NCI-H748 treated with DMSO at 0.1 percent for 48 hours (cell line): Measurements from ENCODE around the gene PCAT7.
"Not testable (repeated sequence)": the region's sequence is repeated elsewhere in the genome, so short reads cannot be mapped to it uniquely, and the experiment has no call there.

Source experiments
- DNase-seq: peaks from one replicate; lab custom pipeline; 2025; lab: John Stamatoyannopoulos, UW

Gene PCAT7

DNA sequence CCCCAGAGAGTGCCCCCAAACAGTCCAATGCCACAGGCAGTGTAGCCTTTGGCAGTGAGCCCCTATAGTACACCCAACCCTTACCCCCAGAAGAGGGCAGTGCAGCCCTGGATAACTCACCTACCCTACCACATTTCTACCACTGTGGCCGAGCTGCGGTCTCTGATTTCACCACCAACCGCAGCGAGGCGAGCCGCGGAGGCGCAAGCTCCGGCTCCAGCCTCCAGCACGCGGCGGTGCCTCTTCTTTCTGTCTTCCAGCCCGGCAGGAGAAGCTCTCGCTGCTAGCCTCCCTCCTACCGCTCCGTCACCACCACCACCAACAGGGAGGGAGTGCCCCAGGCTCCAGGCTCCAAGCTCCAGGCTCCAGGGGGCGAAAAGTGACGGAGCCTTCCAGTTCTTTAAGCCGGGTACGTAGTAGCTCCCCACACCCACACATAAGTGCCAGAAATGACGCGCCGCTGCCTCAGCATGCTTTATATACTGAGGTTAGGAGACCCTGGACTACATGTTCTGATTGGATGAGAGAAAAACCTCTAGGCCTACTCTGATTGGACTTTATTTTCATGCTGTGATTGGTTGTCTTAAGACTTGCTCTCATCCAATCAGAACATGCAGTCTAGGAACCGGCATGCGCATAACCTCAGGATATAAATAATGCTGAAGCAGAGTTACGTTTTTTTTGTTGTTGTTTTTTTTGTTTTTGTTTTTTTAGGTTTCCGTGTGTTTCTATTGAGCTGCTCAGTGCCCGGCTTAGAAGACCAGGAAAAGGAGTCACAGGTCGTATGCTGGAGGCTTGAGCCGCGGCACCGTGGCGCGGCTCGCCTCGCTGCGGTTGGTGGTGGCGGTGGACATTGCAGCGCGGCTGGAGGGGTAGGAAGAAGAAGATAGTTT, at the start of gene PCAT7:
PCAT7 (plus strand) TSS at position 645 of the 893 bp plus-strand sequence.
- DNase-seq = peak; percentile 92

DNA sequence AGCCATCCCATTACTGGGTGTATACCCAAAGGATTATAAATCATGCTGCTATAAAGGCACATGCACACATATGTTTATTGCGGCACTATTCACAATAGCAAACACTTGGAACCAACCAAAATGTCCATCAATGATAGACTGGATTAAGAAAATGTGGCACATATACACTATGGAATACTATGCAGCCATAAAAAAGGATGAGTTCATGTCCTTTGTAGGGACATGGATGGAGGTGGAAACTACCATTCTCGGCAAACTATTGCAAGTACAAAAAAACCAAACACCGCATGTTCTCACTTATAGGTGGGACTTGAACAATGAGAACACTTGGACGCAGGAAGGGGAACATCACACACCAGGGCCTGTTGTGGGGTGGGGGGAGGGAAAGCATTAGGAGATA, 48.5 kb upstream of the PCAT7 start:
- DNase-seq = not testable (repeated sequence)

DNA sequence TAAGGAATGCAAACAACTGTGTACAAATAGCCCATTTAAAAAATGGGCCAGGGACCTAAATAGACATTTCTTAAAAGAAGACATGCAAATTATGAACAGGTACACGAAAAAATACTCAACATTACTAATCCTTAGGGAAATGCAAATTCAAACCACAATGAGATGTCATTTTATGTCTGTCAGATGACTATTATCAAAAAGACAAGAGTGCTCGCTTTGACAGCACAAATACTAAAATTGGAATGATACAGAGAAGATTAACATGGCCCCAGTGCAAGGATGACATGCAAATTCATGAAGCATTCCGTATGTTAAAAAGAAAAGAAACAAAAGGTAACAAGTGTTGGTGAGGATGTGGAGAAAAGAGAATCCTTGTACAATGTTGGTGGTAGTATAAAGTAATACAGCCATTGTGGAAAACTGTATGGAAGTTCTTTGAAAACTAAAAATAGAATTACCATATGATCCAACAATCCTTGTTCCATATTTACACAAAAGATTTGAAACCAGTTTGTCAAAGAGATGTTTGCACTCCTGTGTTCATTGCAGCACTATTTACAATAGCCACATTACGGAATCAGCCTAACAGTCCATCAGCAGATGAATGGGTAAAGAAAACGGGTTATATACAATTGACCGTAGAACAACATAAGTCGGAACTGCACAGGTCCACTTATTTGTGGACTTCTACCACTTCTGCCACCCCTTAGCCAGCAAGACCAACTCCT, 47.2 kb upstream of the PCAT7 start:
- no peak for DNase-seq

DNA sequence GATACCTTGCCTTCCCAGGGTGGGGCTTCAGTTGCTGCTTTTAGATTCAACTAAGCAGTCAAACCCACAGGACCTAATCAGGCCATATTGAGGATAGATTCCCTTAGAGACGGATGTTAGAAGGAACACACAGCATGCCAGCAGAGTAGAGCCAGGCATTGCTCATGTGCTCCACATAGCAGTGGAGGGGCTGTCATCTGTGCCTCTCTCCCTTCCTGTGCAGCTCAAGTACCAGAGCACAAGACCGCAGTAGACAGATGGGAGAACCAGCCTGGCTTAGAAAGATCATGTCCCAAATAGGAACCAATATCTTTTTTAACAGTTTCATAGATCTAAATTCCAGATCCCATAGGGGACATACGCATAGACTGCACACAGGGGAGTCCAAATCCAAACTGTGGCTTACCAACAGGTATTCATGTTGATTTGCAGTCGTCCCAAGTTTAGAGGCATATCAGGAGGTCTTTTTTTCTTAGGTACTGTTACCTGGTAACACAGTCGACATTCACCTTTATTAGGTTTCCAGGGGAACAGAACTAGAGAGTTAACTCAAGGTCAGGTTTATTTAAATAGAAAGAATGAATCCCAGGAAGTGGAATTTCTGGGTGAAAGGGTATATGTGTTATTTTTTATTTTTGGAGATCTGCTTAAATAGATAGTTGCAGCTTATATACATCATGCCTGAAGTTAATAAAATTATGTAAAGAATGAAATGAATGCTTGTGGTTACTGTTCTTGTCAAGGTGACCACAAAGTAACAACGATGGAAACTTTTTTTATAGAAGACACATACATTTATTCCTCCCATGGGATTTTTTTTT, 43.5 kb upstream of the PCAT7 start:
- DNase-seq = no peak

DNA sequence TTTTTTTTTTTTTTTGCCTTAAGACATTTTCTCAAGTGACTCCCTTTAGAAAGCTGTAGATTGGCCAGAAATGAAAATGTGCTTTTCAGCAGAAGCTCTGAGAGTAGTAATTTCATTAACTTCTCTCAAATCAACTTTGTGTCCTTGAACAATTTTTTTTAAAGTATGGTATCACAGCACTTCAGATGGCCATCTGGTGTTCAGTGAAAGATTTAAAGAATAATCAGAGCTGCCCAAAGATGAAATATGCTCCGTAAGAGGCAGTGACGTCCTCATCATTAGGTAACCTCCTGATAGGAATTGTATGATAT, 43.0 kb upstream of the PCAT7 start:
- no peak for DNase-seq

DNA sequence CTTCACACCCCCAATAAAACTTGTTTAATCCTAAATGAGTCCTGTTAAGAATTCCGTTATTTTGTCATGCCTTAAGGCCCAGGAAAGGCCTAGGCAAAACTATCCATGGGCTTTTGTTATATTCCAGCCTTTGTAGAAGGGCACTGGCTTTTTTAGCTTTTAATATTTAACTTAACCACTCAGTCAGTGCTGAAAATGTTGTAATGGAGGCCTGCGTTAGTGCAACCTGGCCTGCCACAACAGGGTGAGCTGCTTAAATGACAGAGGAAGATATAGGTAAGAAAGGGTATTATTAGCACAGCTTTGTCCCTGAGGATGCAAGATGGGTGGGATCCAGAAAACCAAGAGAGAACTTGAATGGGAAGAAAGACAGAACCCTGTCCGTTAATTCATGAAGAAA, 40.2 kb upstream of the PCAT7 start:
- no peak for DNase-seq

DNA sequence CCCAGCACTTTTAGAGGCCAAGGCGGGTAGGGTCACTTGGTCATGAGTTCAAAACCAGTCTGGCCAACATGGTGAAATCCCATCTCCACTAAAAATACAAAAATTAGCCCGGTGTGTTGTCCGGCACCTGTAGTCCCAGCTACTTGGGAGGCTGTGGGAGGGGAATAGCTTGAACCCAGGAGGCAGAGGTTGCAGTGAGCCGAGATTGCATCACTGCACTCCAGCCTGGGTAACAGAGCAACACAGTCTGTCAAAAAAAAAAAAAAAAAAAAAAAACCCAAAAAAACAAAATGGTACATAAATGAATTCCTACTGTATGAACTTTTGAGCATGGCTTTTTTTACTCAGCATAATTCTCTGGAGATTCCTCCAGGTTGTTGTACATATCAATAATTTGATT, 37.6 kb upstream of the PCAT7 start:
- DNase-seq = no peak

DNA sequence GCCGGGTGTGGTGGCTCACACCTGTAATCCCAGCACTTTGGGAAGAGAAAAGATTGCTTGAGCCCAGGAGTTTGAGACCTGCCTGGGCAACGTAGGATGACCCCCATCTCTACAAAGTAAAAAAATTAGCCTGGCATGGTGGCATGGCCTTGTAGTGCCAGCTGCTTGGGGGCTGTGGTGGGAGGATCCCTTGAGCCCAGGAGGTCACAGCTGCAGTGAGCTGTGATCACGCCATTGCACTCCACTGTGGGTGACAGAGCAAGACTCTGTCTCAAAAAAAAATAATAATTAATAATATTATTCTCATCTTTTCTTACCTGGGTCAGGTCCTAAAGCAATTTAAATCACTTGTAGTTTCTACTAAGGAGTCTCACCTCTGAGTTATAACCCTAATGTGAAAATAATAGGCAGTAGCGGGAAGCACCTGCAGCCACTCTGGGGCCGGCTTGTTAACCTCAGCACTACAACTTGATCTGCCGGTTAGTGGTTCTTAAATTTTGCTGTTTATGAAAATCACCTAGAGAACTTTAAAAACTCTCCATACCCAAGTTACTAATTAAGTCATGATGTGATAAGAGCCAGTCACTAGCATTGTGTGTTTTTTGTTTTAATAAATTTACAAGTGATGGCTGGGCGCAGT, 29.4 kb upstream of the PCAT7 start:
- no peak for DNase-seq

DNA sequence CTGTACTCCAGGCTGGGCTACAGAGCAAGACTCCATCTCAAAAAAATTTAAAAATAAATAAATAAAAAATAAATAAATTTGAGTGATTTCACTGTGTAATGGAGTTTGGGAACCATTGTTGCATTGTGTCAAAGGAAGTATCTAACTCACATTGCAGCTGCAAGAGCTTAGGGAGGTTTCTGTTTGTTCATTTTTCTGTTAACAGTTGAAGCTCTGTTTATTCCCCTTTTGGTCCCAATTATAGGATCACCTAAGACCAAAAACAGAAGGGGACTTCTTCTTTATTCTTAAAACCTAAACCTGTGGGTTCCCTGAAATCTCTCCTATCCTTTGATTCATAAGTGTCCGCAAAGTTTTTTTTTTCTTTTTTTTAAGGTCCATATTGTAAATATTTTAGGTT, 28.6 kb upstream of the PCAT7 start:
- DNase-seq = no peak

DNA sequence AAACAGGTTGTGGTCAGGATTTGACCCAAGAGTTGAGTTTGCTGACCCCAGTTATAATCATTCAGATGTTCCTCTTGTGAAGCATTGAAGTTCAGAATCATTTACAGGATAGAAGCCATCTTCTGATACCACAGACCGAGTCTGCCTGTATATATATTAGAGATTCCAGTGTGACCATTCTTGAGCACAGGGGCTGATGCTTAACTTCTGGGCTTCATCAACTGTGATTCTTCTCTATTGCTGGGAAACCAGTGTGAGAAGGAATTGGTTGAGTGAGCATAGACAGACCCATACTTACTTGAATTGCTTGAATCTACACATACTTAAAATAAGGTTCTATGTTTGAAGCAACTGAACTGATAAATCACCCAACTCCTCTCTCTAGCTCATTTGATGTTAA, 27.9 kb upstream of the PCAT7 start:
- no peak for DNase-seq

DNA sequence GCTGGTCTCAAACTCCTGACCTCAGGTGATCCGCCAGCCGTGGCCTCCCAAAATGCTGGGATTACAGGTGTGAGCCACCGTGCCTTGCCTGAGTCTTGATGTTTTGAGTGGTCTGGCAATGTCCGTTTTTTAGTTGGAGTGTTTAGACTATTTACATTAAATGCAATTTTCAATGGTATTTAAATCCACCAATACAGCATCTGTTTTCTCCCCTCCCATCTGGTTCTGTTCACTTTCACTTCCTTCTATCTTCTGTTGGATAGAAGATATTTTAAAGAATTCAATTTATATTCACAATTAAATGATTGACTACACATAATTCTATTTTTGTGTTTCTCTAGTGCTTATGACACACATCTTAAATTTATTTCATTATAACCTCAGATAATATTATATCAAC, 26.0 kb upstream of the PCAT7 start:
- no peak for DNase-seq

DNA sequence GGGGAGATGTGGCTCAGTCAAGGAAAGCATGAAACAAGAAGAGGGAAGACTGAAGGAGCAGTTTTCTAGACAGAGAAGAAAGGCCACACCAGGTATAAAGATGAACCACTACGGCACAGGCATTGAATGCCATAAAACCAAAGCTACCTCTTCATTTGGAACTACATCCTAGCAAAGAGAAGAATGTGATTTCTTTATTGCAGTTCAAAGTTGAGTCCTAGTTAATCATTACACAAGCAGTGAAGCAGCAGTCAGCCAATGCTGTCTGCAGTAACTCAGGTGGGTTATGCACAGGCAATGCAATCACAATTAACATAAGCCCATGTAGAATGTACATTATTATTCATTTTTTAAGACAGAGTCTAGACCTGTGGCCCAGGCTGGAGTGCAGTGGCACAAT, 21.7 kb upstream of the PCAT7 start:
- DNase-seq = no peak

DNA sequence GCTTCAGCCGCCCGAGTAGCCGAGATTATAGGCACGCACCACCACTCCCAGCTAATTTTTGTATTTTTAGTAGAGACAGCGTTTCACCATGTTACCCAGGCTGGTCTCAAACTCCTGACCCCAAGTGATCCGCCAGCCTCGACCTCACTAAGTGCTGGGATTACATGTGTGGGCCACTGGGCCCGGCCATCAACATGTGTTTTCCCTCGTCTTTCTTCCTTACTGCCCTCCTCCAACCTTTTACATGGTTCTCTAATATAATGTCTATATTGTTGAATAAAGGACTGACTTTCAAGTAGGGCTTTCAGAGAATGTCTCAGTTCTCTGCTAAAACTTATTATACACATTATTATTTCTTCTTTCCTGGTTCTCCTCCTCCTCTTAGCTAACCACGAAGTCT, 21.3 kb upstream of the PCAT7 start:
- no peak for DNase-seq

DNA sequence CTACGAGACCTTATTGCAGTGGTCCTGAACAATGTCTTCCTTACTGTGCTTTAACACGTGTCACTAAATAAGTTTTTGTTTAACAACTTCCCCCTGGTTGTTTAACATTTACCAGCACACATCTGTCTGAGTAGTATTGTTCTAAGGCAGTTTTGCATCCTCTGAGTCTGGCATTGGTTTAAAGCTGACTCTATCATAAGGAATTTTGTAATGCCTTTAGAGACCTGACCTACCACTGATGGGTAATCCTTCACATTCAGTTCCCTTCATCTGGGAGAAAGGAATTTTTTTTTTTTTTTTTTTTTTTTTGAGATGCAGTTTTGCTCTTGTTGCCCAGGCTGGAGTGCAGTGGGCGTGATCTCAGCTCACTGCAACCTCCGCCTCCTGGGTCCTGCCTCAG, 20.0 kb upstream of the PCAT7 start:
- DNase-seq = no peak

DNA sequence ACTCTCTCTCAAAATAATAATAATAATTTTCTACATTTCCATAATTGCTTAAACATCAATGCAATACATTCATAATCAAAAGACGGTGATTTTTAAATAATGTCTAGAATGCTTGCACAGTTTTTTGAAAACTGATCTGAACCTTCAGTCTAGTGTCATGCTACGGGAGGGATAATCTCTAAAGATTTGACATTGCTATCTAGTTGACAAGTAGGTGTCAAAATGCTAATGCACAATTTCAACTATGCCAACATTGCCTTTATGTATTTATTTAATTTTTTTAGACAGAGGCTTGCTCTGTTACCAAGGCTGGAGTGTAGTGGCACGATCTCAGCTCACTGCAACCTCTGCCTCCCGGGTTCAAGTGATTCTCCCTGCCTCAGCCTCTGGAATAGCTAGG, 16.0 kb upstream of the PCAT7 start:
- no peak for DNase-seq

DNA sequence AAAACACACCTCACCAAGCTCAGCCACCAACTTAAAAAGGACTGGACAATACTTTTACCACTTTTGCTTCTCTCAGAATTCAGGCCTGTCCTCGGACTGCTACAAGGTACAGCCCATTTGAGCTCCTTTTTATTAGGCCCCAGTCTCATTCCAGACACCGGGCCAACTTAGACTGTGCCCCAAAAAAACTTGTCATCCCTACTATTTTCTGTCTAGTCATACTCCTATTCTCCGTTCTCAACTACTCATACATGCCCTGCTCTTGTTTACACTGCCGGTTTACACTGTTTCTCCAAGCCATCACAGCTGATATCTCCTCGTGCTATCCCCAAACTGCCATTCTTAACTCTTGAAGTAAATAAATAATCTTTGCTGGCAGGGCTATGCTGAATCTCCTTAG, 10.5 kb upstream of the PCAT7 start:
- DNase-seq = not testable (repeated sequence)

DNA sequence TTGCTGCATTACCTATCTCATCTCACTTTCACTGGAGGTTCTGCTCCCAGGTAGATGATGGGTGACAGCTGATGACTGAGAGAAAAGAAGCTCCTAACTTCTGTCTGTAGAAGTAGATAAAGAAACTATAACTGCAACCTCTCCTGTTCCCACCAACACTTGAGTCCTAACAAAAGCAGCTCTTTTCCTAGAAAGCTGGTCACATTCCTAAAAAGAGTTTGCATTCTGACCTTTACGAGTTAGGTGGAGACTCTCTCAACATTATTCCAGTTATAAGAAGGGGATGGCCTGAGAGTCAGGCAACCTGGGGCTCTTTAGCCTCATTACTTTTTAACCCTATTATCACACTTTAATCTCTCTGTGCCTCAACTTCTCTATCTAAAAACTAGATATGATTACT, 8.9 kb upstream of the PCAT7 start:
- no peak for DNase-seq

DNA sequence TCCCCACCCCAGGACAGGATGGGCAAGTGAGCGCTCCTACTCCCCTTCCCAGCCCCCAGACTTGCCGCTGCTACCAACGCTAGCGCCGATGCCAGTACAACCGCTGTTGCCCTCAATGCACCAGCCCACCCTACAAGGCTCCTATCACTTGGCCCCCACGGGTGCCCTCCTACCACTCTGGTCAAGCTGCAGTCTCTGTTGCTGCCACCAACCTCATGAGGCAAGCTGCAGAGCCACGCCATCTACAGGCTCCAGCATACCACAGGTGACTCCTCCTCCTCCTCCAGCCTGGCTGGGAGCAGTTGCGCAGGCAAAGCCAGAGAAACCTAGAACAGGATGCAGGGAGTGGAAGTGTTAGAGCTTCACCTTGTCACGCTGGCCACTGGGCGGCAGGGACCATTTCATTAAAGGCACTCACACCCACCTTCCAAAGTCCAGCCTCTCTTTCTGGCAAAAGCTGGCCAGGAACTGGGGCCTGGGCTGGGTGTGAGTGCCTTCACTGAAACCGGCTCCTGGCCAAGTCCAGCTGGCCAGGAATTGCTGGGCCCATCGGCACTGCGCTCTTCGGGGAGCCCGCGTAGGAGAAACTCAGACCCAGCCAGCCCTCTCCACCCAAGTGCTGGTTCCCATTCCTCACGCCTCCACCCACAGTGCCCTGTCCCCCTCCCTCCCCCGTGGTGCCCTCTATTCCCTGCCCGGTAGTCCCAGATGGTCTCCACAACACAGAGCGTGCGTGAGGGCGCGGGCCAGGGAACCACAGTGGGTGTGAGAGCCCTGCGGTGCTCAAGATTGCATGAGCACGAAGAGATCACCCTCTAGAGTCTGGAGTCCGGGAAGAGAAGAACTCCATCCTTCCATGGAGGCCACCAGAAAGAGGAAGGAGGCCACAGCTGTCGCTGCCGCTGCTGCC, 1.6 kb upstream of the PCAT7 start:
- no peak for DNase-seq

DNA sequence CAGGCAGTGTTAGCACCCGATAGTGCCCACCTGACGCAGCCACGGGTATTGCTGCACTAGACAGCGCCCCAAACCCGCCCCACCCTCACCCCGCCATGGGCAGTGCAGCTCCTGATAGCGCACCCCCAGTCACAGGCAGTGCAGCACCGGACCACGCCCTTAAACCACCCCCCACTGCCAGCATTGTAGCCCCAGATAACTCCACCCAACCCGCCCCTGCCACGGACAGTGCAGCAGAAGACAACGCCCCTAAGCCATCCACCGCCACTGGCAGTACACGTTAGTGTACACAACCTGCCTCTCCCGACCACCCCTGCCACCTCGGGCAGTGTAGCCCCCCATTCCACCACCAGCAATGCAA, 825 bp upstream of the PCAT7 start:
- DNase-seq = peak; percentile 75

DNA sequence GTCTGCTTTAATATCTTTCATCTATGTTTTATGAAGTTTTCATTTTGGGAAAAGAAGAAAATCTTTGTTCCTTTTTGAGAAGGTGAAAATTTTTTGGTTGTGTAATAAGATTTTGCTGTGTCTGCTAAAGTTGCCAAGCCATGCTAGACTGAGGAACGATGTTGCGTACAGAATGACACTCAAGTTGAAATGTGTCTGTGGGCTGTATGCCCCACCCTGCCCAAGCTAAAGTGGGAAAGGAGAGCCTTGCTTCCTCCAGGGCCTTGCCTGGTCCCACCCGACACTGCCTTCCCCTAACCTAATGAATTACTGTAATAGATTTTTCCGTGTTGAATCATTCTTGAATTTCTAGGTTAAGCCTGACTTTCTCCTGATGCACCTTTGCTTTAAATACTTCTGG, 2.5 kb downstream of the PCAT7 start:
- no peak for DNase-seq

DNA sequence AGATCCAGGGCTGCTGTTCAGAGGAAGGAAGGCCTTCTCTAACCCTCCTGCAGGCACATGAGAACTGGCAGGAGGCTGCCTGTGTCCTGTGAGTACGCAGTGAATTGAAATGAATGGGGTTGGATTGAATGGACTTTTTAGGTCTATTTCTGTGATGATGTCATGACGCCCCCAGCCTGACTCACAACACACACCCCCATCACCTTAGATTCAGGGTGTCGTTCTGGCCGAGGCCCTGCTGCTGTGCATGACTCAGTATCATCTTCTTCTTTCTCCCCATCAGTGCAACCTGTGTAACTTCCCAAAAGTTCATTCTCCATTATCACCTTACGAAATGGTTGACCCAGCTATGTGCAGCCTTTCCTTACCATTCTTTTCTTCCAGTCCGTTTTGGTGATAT, 5.4 kb downstream of the PCAT7 start:
- DNase-seq = no peak
